Endothelial cell (in vitro differentiated cells): Measurements from ENCODE around the gene CAMK2N1. TPM values are rescaled to one million over a fixed set of nuclear protein-coding genes. Genes with fewer than 3 reads are reported as not detected.

Experiments used
- DNase-seq: peaks from one replicate; pipeline ENCODE4 v3.0.0; 2021; ENCODE audit warnings: low spot score
- H3K27ac Mint-ChIP-seq: one replicate; pipeline ENCODE4 v1.8.0; 2021; ENCODE audit warnings: mixed read lengths, inconsistent platforms; ENCODE audit not compliant: unreplicated experiment
- H3K27me3 Mint-ChIP-seq: one replicate; pipeline ENCODE4 v1.8.0; 2021; ENCODE audit warnings: mild to moderate bottlenecking, moderate library complexity, mixed read lengths, inconsistent platforms; ENCODE audit not compliant: unreplicated experiment
- H3K36me3 Mint-ChIP-seq: one replicate; pipeline ENCODE4 v1.8.0; 2021; ENCODE audit warnings: mild to moderate bottlenecking, low read depth, mixed read lengths, inconsistent platforms; ENCODE audit not compliant: unreplicated experiment
- H3K4me1 Mint-ChIP-seq: one replicate; pipeline ENCODE4 v1.8.0; 2021; ENCODE audit warnings: mild to moderate bottlenecking, mixed read lengths, inconsistent platforms; ENCODE audit not compliant: unreplicated experiment
- H3K4me3 Mint-ChIP-seq: one replicate; pipeline ENCODE4 v1.8.0; 2021; ENCODE audit warnings: mild to moderate bottlenecking, mixed read lengths, inconsistent platforms; ENCODE audit not compliant: unreplicated experiment
- H3K9me3 Mint-ChIP-seq: one replicate; pipeline ENCODE4 v1.8.0; 2021; ENCODE audit warnings: mixed read lengths, inconsistent platforms; ENCODE audit not compliant: unreplicated experiment
- CTCF ChIP-seq: fragments of 200-600 bp; sonication (generic); IDR thresholded peaks from one replicate; pipeline ENCODE4 v1.5.0; 2021; ENCODE audit warnings: antibody characterized with exemption; ENCODE audit not compliant: unreplicated experiment
- total RNA-seq: library from RNA; stranded (reverse); fragmentation: NEBNext Ultra II Directional; extraction: Animal tissue kit (Norgen Biotek cat#: 25700); gene quantifications from one replicate; pipeline ENCODE4 v1.2.1, GENCODE V29; 2021; ENCODE audit not compliant: unreplicated experiment

The CAMK2N1 gene
- total RNA-seq, 1 donor from 2014 or later, result 0.28 TPM

GRCh38 chr1:20458717-20459116 is 27.3 kb downstream of the CAMK2N1 start:
- H3K4me3 Mint-ChIP-seq, result no peak overlapping the region
- H3K4me1 Mint-ChIP-seq, result no peaks in the 10 kb centered on the region
- no peaks in the 10 kb centered on the region for H3K9me3 Mint-ChIP-seq
- TF ChIP-seq CTCF, result no peak
- DNase-seq, result no peak
- no peaks in the 10 kb centered on the region for H3K36me3 Mint-ChIP-seq
- peaks cover 6% of the 10 kb centered on the region for H3K27me3 Mint-ChIP-seq
- no peak overlapping the region for H3K27ac Mint-ChIP-seq

GRCh38 chr1:20454004-20454403 is 32.0 kb downstream of the CAMK2N1 start:
- peaks cover 3% of the 10 kb centered on the region for H3K4me1 Mint-ChIP-seq

GRCh38 chr1:20449735-20450311 is 36.2 kb downstream of the CAMK2N1 start:
- H3K4me1 Mint-ChIP-seq, result peaks cover 9% of the 10 kb centered on the region
- no peak for DNase-seq
- no peak overlapping the region for H3K4me3 Mint-ChIP-seq
- H3K9me3 Mint-ChIP-seq, result no peaks in the 10 kb centered on the region
- H3K36me3 Mint-ChIP-seq, result no peaks in the 10 kb centered on the region
- no peak overlapping the region for H3K27ac Mint-ChIP-seq
- H3K27me3 Mint-ChIP-seq, result peaks cover 1% of the 10 kb centered on the region
- TF ChIP-seq CTCF, result no peak

More at GRCh38 chr1:20454004-20454403, 32.0 kb downstream of the CAMK2N1 start:
- Mint-ChIP-seq H3K4me3 (no peak overlapping the region), H3K36me3 (no peaks in the 10 kb centered on the region), H3K27ac (no peak overlapping the region), H3K27me3 (peaks cover 3% of the 10 kb centered on the region), H3K9me3 (no peaks in the 10 kb centered on the region)
- no peak for TF ChIP-seq CTCF
- no peak for DNase-seq

GRCh38 chr1:20448671-20449071 is 37.3 kb downstream of the CAMK2N1 start:
- peaks cover 1% of the 10 kb centered on the region for H3K27me3 Mint-ChIP-seq
- H3K9me3 Mint-ChIP-seq, result no peaks in the 10 kb centered on the region
- DNase-seq, result no peak
- peaks cover 9% of the 10 kb centered on the region for H3K4me1 Mint-ChIP-seq
- H3K36me3 Mint-ChIP-seq, result no peaks in the 10 kb centered on the region
- no peak overlapping the region for H3K4me3 Mint-ChIP-seq
- H3K27ac Mint-ChIP-seq, result no peak overlapping the region
- no peak for TF ChIP-seq CTCF

GRCh38 chr1:20447794-20448193 is 38.2 kb downstream of the CAMK2N1 start:
- H3K27me3 Mint-ChIP-seq, result peaks cover 1% of the 10 kb centered on the region
- H3K36me3 Mint-ChIP-seq, result no peaks in the 10 kb centered on the region
- TF ChIP-seq CTCF, result no peak
- H3K9me3 Mint-ChIP-seq, result no peaks in the 10 kb centered on the region
- H3K4me1 Mint-ChIP-seq, result peaks cover 9% of the 10 kb centered on the region
- no peak overlapping the region for H3K4me3 Mint-ChIP-seq
- H3K27ac Mint-ChIP-seq, result no peak overlapping the region
- DNase-seq, result no peak
